Iris pigment epithelial cell (primary cell): ENCODE measurements around the gene APBA2.

Source experiments
- DNase-seq: peaks from one replicate; pipeline ENCODE4 v3.0.0-alpha.2; 2011; ENCODE audit warnings: low read depth

APBA2 gene

GRCh38 chr15:28935316-28935715 lies 49.5 kb downstream of the APBA2 start:
- no peak for DNase-seq

GRCh38 chr15:28936081-28936480 lies 50.3 kb downstream of the APBA2 start:
- no peak for DNase-seq

- DNase-seq = no peak
Observed at GRCh38 chr15:28936481-28936881, 50.7 kb downstream of the APBA2 start.

- DNase-seq = no peak
Observed at GRCh38 chr15:28937271-28937670, 51.5 kb downstream of the APBA2 start.

DNA sequence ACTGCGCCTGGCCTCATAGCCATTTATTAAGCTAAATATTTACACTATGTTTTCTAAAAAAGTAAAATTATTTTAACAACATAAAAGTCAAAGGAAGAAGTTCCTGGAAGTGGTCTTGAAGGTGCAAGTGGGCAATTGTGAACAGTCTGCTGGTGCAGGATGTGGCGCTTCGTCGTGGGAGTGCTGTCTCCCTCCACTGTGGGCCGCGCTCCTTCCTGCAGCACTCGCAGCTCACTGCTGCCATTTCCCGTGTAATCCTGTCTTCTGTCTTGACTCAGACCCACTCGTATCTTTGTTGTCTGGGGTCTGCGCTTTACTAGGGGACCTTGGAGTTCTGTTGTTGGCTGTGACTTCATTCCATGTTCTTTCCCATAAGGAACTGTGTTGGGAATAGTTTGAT lies 56.3 kb downstream of the APBA2 start:
- no peak for DNase-seq

DNA sequence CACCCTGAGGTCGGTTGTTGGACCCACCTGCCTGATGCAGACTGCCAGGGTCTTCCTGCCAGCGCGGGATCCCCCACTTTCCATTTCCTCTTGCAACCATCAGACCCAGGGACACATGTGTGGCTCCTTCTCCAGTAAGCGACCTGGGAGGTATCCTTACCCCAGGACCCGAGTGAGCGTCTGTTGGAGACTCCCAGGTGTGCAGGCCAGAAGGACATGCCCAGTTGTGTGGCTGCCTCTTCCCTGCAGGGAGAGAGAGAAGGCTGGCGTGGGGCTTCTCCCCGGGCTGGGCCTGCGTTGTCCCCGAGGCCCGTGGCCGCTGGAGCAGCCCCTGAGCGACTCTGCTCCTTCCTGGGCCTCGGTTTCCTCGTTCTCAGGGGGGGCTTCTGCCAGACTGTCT lies 56.8 kb downstream of the APBA2 start:
- no peak for DNase-seq

DNA sequence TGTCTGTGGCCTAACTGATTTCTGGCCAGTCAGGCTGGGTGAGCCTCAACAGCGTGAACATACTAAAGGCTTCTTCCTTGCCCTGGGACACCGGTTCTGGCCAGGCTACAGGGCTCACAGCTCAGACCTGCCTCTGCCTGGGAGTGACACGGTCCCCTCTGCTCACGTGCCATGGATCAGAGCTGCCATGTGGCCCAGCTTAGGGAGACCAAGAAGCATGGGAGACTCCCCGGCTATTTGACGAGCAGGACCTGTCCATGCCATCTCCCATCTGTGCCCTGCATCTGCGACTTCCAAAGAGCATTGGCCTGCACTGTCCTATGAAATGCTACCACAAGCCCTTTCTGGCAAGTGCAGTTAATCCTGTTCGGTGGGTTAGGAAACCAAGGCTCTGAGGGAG lies 57.4 kb downstream of the APBA2 start:
- DNase-seq = no peak

DNA sequence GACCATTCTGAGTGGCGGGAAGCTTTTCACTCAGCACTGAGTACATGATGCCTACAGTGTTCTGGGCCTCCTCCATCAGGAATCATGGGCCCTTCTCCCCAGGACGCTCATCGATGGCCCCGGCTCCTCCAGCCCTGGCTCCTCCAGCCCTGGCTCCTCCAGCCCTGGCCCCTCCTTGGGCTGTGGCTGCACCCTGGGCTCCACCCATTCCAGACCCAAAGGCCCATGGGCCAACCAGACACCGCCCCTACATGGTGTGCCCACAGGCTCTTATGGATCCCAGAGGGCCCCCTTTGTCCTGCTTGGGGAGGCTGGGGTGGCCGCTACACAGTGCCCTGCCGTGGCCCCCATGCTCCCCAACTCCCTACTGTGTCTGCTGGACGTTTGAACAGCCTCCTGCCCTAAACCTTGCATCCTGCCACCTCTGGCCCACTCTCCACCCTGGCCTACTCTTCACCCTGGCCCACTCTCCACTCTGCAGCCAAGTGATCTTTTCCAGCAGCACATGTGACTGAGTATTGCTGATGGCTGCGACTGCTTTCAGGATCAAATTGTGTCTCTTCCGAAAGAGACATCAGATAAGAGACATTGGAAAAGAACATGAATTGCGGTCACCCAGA lies 57.9 kb downstream of the APBA2 start:
- no peak for DNase-seq

GRCh38 chr15:28944286-28944685 lies 58.5 kb downstream of the APBA2 start:
- no peak for DNase-seq

GRCh38 chr15:28944696-28945300 lies 59.0 kb downstream of the APBA2 start:
- DNase-seq = no peak

DNA sequence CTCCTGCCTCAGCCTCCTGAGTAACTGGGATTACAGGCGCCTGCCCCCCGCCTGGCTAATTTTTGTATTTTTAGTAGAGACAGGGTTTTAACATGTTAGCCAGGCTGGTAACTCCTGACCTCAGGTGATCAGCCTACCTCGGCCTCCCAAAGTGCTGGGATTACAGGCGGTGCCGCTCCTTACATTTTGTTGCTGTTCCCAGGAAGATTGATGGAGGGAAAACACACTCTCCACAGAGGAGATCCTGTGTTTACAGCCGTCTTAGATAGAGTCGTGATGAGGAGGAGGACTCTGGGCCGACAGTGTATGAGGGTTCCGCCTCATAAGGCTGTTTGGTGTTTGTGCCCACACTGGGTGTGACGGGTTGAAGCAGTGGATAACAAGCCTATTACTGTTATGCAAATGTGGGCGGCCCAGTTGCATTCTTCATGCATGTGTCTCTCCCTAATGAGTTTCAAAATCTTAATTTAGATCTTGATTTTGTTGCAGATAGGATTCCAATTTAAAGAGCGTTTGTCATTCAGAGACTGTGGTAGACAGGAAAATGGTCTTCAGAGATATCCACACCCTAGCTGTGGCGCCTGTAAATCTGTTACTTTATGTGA lies 60.0 kb downstream of the APBA2 start:
- DNase-seq = no peak

GRCh38 chr15:28946803-28947202 lies 61.0 kb downstream of the APBA2 start:
- DNase-seq = no peak

DNA sequence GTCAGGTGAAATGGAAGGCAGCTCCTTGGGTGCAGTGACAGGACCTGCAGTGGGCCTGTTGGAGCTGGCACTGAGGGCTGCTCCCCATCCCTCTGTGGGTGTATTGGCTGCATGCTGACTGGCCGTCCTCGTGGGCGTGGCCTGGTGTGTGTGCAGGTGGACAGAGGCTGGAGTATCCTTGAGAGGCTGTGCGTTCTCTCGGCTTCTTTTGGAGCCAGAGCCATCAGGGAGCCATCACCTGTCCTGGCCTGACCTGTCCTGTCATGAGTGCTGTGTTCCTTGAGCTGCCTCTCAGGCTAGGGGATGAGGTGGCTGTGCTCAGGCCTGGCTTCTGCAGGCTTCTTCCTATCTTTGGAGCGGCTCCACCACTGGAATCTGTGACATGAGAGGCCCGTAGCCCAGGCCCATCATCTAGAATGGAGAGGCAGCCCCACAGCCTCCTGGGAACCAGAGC lies 61.5 kb downstream of the APBA2 start:
- no peak for DNase-seq

DNA sequence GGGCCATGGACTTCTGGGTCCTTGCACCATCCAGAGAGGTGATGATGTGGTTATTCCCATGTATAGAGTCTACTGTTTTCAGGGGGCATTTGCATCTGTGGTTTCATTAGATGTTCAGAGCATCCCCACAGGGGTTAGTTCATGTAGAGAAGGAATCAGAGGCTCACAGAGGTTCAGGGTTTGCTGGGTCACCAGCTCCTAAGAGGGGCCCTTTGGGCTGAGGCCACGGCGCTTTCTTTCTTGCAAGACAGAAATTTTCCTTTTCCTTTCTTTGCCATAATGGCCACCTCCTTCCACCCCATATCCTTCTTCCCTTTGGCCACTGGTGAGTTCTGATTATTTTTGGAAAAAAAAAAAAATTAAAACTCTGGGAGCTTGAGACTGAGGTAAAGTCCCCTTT lies 62.3 kb downstream of the APBA2 start:
- DNase-seq = no peak

GRCh38 chr15:28950916-28951315 lies 65.1 kb downstream of the APBA2 start:
- DNase-seq = no peak

DNA sequence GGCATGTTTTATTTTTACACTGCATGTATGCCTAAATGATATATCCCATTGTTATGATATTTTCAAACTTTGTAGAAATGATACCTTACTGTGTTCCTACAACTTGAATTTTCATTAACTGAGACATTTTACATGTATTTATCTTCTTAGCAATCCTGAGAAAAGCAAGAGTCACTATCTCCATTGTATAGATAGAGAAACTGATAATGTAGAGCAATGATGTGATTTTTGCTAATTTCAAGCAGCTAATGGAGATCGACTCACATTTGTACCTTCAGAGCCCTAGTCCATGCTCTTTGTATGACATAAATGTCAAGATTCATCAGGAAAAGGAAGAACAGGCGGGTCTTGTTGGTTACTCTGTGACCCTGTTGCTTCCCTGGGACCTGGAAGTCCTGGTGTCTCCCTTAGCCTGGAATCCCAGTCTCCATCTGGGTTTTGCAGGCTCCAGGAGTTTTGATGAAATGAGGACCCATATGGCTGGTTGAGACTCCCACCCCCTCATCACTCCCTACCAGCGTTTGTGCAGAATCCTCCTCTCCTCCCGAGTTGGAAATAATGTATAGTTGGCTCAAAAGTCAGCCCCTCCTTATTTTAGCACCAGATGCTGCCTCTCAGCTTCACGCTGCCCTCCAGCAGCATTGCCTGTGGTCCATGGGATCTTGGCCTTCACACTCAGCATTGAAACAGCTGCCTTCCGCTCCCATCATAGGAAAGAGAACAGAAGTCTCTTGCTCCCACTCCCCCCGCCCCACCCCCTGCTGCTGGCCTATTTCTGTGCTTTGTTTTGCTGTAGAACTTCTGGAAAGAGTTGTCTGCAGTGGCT lies 67.1 kb downstream of the APBA2 start:
- no peak for DNase-seq

DNA sequence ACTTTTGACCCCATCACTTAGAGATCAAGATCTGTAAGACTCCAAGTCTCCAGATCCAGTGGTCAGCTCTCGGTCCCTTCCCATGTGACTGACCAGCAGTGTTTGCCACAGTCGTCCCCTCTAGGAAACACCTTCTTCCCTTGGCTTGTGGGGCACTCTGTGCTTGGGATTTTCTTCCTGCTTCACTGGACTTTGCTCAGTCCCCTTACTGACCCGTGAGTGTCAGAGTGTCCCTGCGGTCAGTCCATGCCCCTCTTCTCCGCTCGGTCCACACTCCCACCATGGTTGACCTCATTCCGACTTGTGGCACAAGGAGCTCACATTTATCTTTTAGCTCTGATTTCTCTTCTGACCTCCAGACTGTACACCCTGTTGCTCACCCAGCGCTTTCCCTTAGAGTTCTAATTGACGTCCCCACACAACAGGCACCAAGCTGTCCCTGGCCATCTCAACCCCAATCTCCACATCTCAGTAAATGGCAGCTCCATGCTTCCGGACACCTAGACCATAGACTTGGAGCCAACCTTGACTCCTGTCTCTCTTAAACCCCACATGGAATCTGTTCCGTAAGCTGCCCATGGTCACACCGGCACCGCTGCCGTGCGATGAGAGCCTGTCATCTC lies 67.9 kb downstream of the APBA2 start:
- no peak for DNase-seq

DNA sequence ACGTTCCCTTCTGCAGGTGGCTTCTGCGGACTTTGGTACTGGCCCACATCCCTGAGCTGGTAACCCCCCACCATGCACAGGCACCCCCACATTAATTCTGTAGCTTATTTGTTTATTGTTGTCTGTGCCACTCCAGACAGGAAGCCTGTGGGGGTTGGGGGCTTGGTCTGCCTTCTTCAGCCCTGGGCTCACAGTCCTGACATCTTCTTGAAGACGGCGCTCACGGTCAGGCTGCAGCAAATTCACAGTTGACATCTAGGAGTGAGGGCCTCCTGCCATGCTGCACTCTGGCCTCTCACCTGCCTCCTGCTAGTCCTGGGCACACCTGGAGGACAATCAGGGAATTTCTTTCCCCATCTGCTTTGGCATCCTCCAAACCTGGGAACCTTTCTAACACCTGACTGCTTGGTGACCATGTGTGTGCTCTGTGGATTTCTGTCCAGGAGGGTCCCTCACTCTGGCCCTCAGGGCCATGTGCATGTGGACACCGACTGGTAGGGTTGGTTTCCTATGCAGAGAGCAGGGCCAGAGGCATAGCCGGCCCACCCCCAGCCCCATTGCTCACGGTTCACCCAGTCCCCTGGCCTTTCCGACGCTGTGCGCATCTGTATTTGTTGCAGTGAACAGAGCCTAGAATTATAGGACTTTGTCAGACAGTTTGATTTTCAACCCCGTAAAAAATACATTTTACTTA lies 68.8 kb downstream of the APBA2 start:
- DNase-seq = no peak

DNA sequence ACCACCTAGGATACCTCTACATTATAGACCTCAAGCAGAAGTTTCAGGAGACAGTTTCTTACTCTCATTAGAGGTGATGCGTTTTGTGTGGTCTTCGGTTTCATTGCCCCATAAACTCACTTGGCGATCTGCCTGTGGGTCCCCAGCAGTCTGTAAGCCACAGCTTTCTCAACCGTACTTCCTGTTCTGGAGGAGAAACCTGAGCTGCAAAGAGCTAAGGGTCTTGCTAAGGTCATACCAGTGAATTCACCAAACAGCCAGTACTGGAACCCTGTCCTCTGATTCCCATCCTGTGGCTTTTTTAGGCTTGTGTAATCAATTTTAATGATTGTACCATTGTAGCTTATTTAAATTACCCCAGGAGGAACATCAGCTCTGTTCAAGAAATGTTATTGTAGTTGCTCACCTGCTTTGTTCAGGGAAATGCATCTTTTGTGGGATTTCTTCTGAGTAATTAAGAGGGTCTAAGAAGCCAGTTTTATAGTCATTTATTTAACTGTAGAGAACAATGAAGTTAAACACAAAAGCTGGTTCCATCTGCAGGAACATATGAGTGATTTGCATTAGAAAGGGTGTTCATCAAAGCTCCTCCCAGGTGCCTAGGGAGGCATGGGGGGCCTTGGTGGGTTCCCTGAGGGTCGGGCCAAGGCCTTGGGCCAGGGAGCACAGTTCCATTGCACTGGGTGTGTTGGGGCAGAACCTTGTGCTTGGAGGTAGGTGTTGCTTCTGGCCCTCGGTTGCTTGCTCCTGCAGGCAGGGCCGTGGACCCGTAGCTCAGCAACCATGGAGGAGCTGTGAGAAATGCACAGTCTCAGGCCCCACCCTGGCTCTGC lies 69.6 kb downstream of the APBA2 start:
- peak; percentile 95 for DNase-seq

DNA sequence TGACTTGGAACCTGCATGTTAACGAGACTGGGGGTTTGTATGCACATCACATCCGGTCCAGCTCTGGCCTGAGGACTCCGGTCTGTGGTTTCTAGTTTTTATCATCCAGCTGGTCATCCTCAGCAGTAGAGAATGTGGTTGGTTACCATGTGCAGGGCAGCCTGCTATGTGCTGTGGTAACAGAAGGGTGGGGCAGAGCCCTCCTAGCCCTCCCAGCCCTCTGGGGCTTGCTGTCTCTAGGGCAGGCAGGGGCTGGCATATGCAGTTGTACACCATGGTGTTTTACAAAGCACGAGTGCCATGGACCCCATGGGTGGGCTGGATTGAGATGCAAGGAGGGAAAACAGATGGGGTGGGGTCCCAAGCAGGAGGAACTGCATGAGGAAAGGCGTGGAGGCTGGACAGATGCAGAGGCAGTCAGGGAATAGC lies 70.2 kb downstream of the APBA2 start:
- DNase-seq = peak; percentile 92

DNA sequence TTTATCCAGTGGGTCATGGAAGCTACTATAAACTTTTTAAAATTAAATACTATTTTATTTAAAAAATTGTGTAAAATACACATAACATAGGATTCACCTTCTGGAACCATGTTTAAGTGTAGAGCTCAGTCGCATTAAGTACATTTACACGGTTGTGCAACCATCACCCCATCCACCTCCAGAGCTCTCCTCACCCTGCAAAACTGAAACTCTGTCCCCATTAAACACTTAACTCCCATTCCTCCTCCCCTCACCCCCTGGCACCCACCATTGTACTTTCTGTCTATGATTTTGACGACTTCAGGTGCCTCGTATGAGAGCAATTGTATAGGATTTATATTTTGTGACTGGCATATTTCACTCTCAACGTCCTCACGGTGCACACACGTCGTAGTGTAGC lies 70.7 kb downstream of the APBA2 start:
- no peak for DNase-seq
